NT2/D1 (cell line): ENCODE measurements around the gene TTK.

Experiments
- SUZ12 ChIP-seq: IDR thresholded peaks from 2 replicates; pipeline ENCODE4 v1.6.1; 2011; ENCODE audit not compliant: insufficient read length, insufficient read depth; ENCODE audit errors: extremely low read depth
- YY1 ChIP-seq: IDR thresholded peaks from 2 replicates; pipeline ENCODE4 v1.6.1; 2011; ENCODE audit not compliant: insufficient read length, insufficient read depth

GRCh38 chr6:80077067-80077466 is 72.6 kb downstream of the TTK start:
- TF ChIP-seq YY1, result no peak
- no peak for TF ChIP-seq SUZ12
